GM21529 (cell line): Measurements from ENCODE around the gene CCDC88B.

Source experiments
- ATAC-seq: cut with Tn5 transposase; IDR thresholded peaks from one replicate; pipeline ENCODE4 v1.9.1; 2021; ENCODE audit not compliant: unreplicated experiment

The CCDC88B gene

GRCh38 chr11:64379817-64380709 is 40.1 kb downstream of the CCDC88B start:
- no peak for ATAC-seq

- no peak for ATAC-seq
Observed at GRCh38 chr11:64381350-64381749, 41.3 kb downstream of the CCDC88B start.

- ATAC-seq = no peak
Observed at GRCh38 chr11:64382047-64382446, 42.0 kb downstream of the CCDC88B start.

DNA sequence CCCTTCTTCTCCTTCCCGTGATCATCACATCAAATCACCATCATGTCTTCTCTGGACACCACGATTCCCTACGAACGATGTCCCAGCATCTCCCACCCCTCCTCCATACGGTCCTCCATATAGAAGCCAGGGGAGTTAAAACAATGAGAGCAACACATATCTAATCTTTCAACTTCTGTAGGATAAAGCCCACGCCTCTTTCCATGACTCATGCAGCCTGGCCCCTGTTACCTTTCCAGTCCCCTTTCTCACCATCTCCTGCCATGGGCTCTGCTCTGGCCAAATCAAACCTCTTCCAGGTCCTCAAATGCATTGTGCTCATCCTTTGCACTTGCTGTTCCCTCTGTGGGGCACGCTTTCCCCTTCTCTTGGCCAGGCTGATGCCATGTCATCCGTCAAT is 42.6 kb downstream of the CCDC88B start:
- ATAC-seq = no peak

GRCh38 chr11:64383580-64383979 is 43.6 kb downstream of the CCDC88B start:
- no peak for ATAC-seq

GRCh38 chr11:64384028-64384737 is 44.2 kb downstream of the CCDC88B start:
- ATAC-seq = no peak

DNA sequence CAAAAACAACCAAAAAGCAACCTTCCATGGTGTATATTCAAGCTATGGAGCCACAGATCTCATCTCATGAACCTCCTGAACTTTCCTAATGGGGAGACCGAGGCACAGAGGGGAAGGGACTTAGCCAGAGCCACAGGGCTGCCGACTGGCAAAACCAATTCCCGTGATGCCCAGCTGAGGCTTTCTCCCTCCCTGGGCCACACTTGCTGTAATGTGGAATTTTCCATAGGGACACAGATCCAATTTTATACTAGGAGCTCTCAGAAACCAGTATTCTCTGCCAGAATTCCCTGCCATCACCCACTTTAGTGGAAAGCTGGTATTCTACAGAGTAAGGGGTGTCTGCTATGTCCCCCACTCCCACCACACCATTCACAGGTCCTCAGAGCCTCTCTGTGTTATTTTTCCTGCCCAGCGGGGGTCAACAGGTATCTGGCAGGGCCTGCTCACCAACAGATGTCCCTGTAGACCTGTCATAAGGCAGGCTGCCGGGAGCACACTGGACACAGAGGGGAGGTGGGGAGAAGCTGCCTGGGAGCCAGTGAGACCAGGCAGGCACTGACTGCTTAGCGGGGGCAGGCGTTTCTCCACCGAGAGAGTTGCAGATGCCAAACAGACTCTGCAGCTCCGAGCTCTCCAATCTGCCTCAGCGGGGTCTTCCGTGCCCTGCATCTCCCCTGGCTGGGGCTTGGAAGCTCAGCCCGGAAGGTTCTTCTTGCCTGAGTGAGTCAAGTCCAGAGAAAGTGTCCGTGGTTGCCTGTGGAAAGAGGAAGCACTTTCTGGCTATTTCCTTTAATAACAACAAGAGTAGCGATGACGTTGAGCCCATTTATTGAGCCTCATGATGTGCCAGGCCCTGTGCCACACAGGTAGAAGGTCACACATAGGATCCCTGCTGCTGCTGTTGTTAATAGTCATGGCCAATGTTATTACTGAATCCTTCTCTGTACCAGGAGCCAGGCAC is 45.3 kb downstream of the CCDC88B start:
- ATAC-seq = no peak

- ATAC-seq = no peak
Observed at GRCh38 chr11:64385945-64386704, 46.1 kb downstream of the CCDC88B start.

GRCh38 chr11:64387916-64388315 is 47.9 kb downstream of the CCDC88B start:
- no peak for ATAC-seq

GRCh38 chr11:64388894-64389293 is 48.9 kb downstream of the CCDC88B start:
- no peak for ATAC-seq

DNA sequence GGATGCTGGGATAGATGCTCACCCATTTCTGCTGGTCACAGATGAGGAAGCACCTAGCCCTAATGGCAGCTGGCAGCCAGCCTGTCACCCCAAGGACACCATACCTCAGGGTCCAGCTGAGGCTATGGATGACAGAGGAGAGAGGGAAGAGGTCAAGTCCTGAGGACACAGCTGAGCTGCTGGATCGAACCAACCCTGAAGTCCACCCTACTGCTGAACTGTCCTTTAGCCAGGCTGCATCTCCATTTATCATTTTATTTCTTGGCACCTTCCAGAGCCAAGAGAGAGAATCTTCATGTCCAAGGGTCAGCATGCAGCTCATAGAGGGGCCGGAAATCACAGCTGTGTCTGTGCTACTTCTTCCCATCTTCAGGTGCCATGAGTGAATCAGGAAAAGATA is 49.8 kb downstream of the CCDC88B start:
- no peak for ATAC-seq

DNA sequence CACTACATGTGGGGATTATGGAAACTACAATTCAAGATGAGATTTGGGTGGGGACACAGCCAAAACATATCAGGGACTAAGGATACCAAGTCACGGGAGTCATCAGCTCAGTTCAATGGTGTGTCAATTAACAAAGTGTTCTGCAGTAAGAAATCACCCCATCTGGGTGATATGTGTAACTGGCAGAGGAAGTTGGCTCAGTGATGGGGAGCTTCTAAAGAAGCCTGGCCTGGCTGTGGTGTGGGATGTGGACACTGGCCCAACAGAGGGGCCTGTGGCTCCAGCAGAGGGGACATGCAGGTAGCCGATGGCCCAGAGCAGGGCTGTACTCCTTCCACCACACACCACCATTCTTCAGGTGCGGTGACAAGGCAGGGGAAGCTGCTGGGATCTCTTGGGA is 50.6 kb downstream of the CCDC88B start:
- ATAC-seq = no peak

- ATAC-seq = no peak
Observed at GRCh38 chr11:64391839-64392238, 51.8 kb downstream of the CCDC88B start.

DNA sequence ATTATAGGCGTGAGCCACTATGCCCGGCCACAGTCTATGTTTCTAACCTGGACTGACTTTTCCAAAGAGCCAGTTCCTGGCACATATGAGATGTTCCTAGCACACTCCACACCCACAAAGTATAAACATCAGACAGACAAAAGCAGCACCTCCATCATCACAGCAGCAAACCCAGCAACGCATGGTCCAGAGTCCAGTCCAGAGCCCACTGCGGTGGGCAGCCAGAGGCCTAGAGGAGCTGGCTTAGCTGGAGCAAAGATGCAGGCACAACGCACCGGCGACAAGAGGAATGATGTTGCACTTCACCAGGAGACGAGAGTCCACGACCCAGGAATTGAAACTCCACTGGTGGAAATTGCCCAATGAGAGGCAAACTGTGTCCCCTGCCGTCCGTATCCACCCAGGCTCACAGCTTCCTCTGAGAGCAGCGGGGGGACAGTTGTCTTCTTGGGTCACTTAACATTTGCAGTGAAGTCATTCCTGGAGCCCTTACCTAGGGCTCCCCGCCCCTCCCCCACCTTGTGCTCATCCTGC is 55.6 kb downstream of the CCDC88B start:
- no peak for ATAC-seq

DNA sequence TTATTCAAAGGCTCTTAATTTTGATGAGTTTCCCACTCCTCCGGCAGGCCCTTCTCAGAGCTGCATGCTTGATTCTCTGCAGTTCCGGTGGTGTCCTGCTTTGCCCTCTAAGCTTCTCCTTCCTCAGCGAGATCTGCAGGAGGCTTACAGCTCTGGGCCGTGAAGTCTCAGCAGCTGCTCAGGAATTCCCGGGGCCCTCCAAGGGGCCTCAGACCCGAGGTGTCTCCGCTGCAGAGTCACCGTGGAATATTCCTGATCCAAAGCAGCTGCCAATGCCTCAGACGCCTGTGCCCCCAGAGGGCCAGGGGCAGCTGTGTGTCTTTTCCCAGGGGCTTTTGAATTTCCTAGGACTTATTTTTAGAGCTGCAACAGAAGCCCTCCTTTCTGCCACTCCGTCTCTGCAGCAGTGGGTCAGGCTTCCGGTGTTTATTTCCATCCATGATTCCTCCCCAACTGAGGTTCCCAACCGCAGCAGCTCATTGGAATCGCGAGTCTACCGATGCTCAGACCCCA is 56.1 kb downstream of the CCDC88B start:
- ATAC-seq = no peak

DNA sequence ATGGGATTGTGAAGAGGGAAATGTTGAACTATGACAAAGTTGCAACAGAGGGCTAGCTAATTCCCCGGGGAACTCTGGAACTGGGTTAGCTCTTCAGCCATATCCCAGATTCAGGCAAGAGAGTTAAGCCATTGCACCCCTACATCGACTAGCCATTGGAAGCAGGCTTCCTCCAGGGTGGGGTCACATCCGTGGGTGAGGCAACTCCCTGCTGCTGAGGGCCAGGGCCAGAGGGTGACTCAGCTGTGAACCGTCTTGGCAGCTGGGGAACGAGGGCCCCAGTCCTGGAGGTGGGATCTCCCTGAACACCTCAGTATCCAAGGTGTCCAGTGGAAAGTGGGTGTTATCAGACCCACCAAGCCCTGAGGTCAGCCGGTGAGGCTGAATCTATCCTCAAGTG is 60.1 kb downstream of the CCDC88B start:
- no peak for ATAC-seq

- no peak for ATAC-seq
Observed at GRCh38 chr11:64400667-64401066, 60.7 kb downstream of the CCDC88B start.

DNA sequence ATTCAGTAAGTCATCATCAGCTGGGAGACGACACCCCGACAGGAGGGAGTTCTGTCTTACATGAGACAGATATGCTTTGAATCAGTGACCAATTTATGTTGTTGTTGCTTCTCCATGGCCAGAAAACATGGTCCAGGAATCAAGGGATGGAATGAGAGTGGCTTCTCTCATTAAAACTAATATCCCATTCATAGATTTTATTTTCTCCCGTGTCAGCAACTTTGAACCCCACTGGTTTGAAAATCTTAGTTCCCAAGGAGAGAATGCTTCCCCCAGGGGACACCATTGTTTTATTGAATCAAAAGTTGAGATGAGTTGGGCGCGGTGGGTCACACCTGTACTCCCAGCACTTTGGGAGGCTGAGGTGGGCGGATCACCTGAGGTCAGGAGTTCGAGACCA is 61.8 kb downstream of the CCDC88B start:
- no peak for ATAC-seq

GRCh38 chr11:64403106-64403505 is 63.1 kb downstream of the CCDC88B start:
- ATAC-seq = no peak
